Smooth muscle cell of trachea (primary cell): Measurements from ENCODE around the gene INF2. TPM values are rescaled to one million over a fixed set of nuclear protein-coding genes. Genes with fewer than 3 reads are reported as not detected.

ENCODE experiments used
- total RNA-seq: library from RNA; depleted of rRNA; stranded (reverse); fragments of >200 nt; gene quantifications from 2 replicates; pipeline ENCODE4 v1.2.1, GENCODE V29; 2014

INF2 gene
- total RNA-seq, result 74.6 and 86.8 TPM in 2 replicates

DNA sequence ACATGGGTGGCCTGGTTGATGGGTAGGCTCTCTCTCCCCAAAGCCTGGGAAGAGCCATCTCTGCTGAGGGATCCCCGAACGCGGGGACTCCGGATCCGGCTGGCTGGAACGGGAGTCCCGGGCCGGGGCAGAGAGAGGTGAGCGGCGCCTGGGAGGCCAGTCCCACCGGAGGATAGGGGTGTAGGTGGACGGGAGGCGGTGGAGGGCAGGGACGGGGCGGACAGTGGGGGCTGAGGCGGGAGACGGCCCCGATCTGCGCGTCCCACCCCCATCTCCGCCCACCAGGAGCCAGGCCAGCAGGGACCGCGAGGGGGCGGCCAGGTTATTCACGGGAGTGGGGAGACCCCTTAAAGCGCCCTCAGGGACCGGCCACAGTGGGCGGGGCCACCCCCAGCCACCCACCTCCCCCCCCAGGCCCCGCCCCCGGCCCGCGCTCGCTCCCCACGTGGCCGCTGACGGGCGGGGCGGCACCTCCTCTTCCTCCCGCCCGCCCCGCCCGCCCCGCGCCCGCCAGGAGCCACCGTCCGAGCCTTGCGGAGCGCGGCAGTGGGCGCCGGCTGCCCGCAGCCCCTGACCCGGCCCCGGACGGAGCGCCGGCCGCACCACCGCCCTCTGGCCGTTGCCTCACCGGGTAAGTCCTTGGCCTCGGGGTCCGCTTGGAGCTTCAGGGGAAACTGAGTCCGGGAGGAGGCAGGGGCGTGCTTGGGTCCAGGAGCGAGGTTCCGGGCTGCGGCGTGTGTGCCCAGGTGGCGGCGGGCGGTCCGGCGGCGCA, at the start of gene INF2:
INF2 (plus strand) TSS at position 510 of the 772 bp plus-strand sequence. CDS start 11,748 bp downstream, outside the sequence.

DNA sequence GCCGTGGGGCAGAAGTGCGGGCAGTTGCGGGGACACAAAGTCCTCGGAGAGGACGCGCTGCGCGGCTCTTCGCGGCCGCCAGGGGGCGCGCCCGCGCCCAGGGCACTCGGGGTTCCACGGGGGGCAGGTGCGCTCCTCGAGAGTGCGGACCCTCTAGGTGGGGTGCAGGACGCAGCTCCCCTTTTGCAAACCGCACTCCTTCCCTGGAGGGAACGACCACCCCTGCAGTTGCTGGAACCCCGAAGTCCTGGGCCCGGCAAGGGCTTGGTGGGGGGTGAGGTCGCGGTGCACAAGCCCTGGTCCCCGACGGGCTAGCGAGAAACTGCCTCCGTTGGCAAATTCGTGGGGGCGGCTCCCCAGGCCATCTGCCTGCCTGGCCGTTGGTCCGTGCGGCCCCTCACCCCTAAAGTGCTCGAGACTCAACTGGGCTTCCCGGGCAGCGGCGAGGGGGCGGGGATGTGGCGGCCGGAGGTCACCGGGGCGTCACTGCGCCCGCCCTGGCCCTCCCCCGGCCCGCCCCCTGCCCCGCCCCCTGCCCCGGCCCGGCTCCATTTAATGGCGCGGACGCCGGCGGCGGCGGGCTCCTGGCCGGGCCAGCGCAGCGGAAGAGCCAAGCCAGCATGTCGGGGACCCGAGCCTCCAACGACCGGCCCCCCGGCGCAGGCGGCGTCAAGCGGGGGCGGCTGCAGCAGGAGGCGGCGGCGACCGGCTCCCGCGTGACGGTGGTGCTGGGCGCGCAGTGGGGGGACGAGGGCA, 34.4 kb downstream of the INF2 start, which contains the start of gene ADSS1:
ADSS1 (plus strand) TSS at position 579 of the 756 bp plus-strand sequence; CDS start at position 621, 42 bp downstream.

DNA sequence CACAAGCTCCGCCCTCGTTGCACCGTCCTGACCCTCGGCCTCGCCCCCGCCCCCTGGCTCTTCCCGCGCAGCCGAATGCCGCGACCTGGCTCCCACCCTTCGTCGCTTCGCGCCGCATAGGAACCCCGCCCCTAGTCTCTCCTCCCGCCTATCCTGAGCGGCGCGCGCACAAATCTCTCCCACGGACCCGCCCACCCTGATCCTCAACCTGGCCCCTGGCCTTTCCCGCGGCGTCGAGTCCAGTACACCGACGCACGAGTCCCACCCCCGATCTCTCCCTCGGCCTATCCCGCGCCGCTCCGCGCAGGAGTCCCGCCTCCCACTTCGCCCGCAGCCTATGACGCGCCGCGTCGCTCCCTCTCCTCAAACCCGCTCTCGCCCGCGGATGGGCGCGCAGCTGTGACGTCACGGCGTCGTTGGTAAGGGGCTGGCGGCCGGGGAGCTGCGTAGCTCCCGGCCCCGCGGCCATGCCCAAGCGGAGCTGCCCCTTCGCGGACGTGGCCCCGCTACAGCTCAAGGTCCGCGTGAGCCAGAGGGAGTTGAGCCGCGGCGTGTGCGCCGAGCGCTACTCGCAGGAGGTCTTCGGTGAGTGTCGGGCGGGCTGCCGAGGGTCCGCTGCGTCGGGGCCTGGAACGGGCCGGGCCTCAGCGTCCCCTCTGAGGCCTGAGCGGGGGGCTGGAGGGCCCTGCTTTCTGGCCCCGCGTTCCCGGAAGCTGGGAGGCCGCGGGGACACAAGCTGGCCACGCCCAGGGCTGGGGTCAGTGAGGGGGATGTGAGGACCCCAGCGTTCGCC, 63.5 kb downstream of the INF2 start, which contains the start of gene SIVA1:
SIVA1 (plus strand) TSS at position 413 of the 793 bp plus-strand sequence; CDS start at position 468, 55 bp downstream.

Other genes with a start within 250 kb of the INF2 start
- gene C14orf180, start 109.9 kb upstream of the INF2 start, total RNA-seq, result not detected in 2 replicates
- not detected in 2 replicates for gene TMEM179, start 84.8 kb upstream of the INF2 start, total RNA-seq
- 2.5 and 7.1 TPM in 2 replicates for gene ADSS1, start 34.6 kb downstream of the INF2 start, total RNA-seq
- 56.2 and 167 TPM in 2 replicates for gene SIVA1, start 63.5 kb downstream of the INF2 start, total RNA-seq
- 158 and 216 TPM in 2 replicates for gene AKT1, start 106.1 kb downstream of the INF2 start, total RNA-seq
- 3.2 and 5.6 TPM in 2 replicates for gene ZBTB42, start 111.5 kb downstream of the INF2 start, total RNA-seq
- 14.7 and 28.0 TPM in 2 replicates for gene CEP170B, start 175.7 kb downstream of the INF2 start, total RNA-seq
- gene PLD4, start 235.3 kb downstream of the INF2 start, total RNA-seq, result under 0.01 TPM in 2 replicates